ENCODE data around the gene CRYGS. TPM values are rescaled to one million over a fixed set of nuclear protein-coding genes. Genes with fewer than 3 reads are reported as not detected.

CRYGS gene
- total and polyA plus RNA-seq, 11 donors, result 0.18 to 2.7 (median 0.76) TPM; not detected in 1

DNA sequence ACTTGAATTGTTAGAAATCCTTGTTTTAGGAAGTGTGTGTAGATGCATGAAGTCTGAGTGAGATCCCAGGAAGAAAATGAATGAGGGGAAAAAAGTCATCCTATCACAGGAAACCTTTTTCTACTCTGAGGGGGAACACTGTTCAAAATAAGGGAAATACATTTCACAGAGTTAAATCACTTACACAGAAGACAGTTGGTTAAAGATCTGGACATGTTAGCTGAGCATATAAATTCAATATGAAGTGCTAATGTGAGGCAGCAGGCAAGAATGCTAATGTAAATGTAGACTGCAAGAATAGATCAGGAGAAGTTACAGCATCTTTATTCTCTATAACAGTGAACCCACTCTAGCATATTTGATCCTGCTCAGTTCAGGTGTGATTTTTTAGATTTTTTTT lies 20.4 kb upstream of the CRYGS start:
- Histone ChIP-seq H3K9me3 (no peaks in the 10 kb centered on the region), H3K27me3 (no peaks in the 10 kb centered on the region), H3K4me3 (no peak overlapping the region), H3K27ac (no peak overlapping the region), H3K4me1 (peaks cover 0 to 58% (median 30%) of the 10 kb centered on the region in 12 donors), H3K36me3 (peaks cover 0 to 34% (median 18%) of the 10 kb centered on the region in 9 donors)
- no peak for ATAC-seq
- intact Hi-C loops (cut with DNase I), result loop anchor here in 3 of 10 donors (10.0 kb wide), 2 partner anchors 450 to 460 kb away; partner anchors contain the start of gene ETV5 (in 2 of the 3)
- no peak for DNase-seq
- TF ChIP-seq, protein P1, sequence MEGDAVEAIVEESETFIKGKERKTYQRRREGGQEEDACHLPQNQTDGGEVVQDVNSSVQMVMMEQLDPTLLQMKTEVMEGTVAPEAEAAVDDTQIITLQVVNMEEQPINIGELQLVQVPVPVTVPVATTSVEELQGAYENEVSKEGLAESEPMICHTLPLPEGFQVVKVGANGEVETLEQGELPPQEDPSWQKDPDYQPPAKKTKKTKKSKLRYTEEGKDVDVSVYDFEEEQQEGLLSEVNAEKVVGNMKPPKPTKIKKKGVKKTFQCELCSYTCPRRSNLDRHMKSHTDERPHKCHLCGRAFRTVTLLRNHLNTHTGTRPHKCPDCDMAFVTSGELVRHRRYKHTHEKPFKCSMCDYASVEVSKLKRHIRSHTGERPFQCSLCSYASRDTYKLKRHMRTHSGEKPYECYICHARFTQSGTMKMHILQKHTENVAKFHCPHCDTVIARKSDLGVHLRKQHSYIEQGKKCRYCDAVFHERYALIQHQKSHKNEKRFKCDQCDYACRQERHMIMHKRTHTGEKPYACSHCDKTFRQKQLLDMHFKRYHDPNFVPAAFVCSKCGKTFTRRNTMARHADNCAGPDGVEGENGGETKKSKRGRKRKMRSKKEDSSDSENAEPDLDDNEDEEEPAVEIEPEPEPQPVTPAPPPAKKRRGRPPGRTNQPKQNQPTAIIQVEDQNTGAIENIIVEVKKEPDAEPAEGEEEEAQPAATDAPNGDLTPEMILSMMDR (IDR thresholded peaks at IDR 0.05), result no peak
- no peak for TF ChIP-seq POLR2A (IDR thresholded peaks at IDR 0.05)

DNA sequence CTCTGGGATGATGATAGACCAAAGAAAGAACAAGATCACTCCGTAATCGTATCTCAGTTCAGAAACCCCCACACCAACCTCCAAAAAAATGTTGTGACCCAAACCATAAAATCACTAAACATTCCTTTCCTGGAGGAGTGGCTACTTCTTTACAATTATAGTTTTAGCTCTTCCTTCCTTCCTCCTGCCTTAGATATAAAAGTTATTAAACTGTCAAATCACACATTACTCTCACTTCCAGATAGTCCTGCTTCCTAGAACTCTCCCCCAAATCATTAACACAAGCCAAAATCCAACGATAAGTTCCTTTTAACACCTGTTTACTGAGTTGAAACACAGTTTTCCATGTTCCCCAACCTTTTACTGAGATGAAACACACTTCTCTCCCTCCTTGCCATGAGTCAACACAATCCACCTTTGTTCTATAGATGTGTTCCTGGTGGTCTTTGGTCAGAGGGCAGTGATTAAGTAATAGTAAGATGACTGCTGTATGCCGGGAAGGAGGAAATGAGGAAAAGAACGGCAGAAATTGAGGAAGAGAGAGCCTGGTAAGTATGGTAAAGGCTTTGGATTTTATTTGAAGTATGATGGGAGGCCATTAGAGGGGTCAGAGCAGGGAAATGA lies 8.3 kb upstream of the CRYGS start:
- H3K27ac ChIP-seq, result no peak overlapping the region
- ATAC-seq (no peak), DNase-seq (no peak)
- H3K27me3 ChIP-seq, result no peaks in the 10 kb centered on the region
- peaks cover 0 to 100% (median 92%) of the 10 kb centered on the region in 9 donors for H3K36me3 ChIP-seq
- intact Hi-C loops (cut with DNase I), result no loop called here
- H3K9me3 ChIP-seq, result no peaks in the 10 kb centered on the region
- 65 to 76% (median 68%) methylated on average over 5 of the region's 5 CpGs for WGBS, 4 donors
- no peaks in the 10 kb centered on the region for H3K4me1 ChIP-seq
- TF ChIP-seq, protein P1 (IDR thresholded peaks at IDR 0.05), result no peak
- TF ChIP-seq POLR2A (IDR thresholded peaks at IDR 0.05), result no peak
- H3K4me3 ChIP-seq, result no peak overlapping the region

DNA sequence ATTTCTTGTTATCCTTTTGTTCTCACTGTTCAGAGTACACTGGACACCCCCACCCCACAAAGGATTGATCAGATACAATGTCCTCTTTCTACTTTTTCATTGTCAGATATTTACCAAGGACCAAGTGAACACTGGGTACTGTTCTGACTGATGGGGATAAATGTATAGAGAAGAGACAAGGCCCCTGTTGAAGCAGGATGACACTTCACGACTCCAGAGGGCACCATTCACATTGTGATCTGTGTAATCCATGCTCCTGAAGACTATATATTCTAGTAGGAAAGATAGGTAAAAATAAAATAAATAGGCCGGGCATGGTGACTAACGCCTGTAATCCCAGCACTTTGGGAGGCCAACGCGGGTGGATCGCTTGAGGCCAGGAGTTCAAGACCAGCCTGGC lies 7.2 kb upstream of the CRYGS start:
- TF ChIP-seq POLR2A (IDR thresholded peaks at IDR 0.05), result no peak
- TF ChIP-seq, protein P1 (IDR thresholded peaks at IDR 0.05), result no peak
- no peak for DNase-seq
- WGBS, 4 donors, result 93 to 94% (median 93%) methylated on average over 6 of the region's 6 CpGs
- H3K4me1 ChIP-seq, result no peaks in the 10 kb centered on the region
- no peak for ATAC-seq
- no peaks in the 10 kb centered on the region for H3K9me3 ChIP-seq
- H3K36me3 ChIP-seq, result peaks cover 0 to 100% (median 82%) of the 10 kb centered on the region in 9 donors
- no peak overlapping the region for H3K27ac ChIP-seq
- intact Hi-C loops (cut with DNase I), result no loop called here
- H3K4me3 ChIP-seq, result no peak overlapping the region
- H3K27me3 ChIP-seq, result no peaks in the 10 kb centered on the region

DNA sequence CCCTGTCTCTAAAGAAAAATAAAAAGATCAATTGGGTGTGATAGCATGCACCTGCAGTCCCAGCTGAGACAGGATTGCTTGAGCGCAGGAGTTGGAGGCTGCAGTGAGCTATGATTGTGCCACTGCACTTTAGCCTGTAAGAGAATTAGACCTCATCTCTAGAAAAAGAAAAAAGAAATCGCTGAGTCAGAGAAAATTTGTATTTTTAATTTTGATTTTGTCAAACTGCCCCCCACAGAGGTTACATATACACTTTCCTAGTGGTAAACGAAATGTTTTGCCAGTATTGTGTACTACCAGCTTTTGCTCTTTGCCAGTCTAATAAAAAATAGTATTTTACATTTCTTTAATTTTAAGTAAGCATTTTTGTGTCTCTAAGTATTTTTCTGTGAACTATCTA lies 5.3 kb upstream of the CRYGS start:
- TF ChIP-seq, protein P1 (IDR thresholded peaks at IDR 0.05), result no peak
- no peak for TF ChIP-seq POLR2A (IDR thresholded peaks at IDR 0.05)
- intact Hi-C loops (cut with DNase I), result no loop called here
- Histone ChIP-seq H3K4me3 (no peak overlapping the region), H3K27ac (no peak overlapping the region), H3K36me3 (peaks cover 0 to 100% (median 78%) of the 10 kb centered on the region in 9 donors), H3K4me1 (no peaks in the 10 kb centered on the region), H3K27me3 (no peaks in the 10 kb centered on the region), H3K9me3 (no peaks in the 10 kb centered on the region)
- ATAC-seq (no peak), DNase-seq (no peak)
- WGBS, 4 donors, result 95 to 98% (median 96%) methylated on average over 3 of the region's 3 CpGs

All from heart left ventricle (tissue), 16 donors.